T47D (cell line): ENCODE results near the gene EARS2.

Experiments used
- DNase-seq, 2 experiments: peaks; one replicate each; pipeline versions ENCODE4 v3.0.0 to v3.0.0-alpha.2; 2011 to 2012; ENCODE audit warnings: low read depth in 1 of 2, low spot score in 1 of 2
- JUND ChIP-seq: IDR thresholded peaks from 2 replicates; pipeline ENCODE4 v1.6.1; 2012; ENCODE audit warnings: low read depth
- in situ Hi-C: cut with HindIII; loops from 2 replicates; pipeline ENCODE4 v1.10.0; 2016; ENCODE audit warnings: low sequenced_read_pairs, low pct_unique_long_range_greater_than_20kb

Gene EARS2

GRCh38 chr16:23504453-23505179, 52.5 kb downstream of the EARS2 start:
- in situ Hi-C loops = no loop called here
- no peak for DNase-seq
- TF ChIP-seq JUND = no peak

GRCh38 chr16:23504076-23504452, 53.1 kb downstream of the EARS2 start:
- no peak for DNase-seq
- TF ChIP-seq JUND = no peak
- in situ Hi-C loops = no loop called here

GRCh38 chr16:23502466-23502865, 54.7 kb downstream of the EARS2 start:
- in situ Hi-C loops = no loop called here
- DNase-seq = no peak
- no peak for TF ChIP-seq JUND

- in situ Hi-C loops = no loop called here
- DNase-seq = no peak
- no peak for TF ChIP-seq JUND
Measured at GRCh38 chr16:23501291-23501690, 55.9 kb downstream of the EARS2 start.

DNA sequence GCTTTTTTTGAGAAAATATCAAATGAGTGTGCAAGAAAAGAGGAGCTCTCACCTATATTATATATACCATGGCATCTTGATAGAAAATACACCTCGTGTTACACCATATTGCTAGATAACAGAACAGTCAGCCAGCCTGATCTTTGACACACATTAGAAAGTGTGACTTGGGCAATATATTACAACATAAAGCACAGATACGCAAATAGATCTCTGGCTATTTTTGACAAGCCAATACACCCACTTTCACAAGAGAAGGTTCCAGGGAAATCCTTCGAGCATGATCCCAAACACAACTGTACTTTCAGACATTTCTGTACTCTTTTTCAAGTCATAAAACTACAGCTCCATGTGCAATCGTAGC, 56.3 kb downstream of the EARS2 start:
- DNase-seq = no peak
- TF ChIP-seq JUND = no peak
- in situ Hi-C loops = no loop called here

DNA sequence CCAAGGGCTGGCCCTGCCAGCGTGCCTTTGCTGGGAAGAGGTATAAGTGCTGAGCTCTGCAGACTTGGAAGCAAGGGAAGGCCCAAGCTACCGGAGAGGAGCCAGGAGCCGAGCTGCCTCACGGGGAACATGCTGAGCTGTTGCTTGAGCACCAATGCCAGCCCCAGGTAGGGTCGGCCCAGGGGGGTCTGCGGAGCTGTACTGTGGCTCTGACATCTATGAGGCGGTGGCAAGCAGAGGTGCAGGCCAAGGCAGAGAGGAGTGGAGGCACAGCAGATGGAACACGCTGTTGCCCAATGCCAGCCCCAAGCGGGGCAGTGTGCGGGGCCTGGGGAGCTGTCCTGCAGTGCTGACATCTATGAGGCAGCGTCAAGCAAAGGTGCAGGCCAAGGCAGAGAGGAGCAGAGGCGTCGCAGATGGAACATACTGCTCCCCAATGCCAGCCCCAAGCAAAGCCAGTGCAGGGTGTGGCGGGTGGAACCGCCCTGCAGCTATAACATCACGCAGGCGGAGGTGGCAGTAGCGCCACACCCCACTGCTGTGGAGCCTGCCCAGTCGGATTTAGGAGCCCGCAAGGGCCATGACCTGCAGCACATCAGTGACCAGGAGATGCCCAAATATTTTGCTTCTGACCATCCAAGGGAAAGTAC, 56.8 kb downstream of the EARS2 start:
- TF ChIP-seq JUND = no peak
- no peak for DNase-seq
- in situ Hi-C loops = no loop called here

DNA sequence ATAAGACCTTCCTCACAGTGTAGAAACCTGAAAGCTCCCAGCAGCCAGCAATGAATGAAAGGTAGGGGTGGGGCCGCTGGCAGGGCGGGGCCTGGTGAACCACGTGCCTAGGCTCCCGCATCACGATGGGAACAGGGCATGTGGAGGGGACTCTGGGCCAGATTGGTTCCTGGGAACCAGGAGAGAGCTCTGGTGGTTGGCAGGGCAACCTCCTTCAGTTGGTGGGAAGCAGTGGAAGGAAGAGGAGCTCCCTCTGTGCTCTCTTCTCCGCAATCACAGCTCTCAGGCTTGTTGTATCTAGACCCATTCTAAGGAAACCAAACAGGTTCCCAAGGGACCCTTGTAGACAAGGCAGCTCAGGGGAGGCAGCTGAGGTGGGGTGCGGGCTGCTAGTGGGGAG, 57.3 kb downstream of the EARS2 start:
- DNase-seq = no peak
- in situ Hi-C loops = no loop called here
- no peak for TF ChIP-seq JUND

- no peak for TF ChIP-seq JUND
- in situ Hi-C loops = no loop called here
- DNase-seq = no peak
Measured at GRCh38 chr16:23498863-23499262, 58.3 kb downstream of the EARS2 start.

DNA sequence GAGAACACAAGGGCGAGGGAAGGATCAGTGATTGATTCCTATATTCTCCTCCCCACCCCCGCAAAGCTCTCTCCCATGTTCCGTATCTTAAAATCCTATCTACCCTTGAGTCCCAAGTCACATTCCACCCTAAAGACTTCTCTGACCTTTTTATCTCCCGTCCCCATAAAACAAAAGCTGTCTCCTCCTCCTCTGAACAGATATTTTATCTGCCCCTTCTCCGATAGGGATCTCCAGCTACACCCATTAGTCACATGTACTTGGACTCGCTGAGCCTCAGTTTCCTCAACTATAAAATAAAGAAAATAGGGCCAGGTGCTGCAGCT, 59.6 kb downstream of the EARS2 start:
- no peak for DNase-seq
- in situ Hi-C loops = no loop called here
- no peak for TF ChIP-seq JUND

DNA sequence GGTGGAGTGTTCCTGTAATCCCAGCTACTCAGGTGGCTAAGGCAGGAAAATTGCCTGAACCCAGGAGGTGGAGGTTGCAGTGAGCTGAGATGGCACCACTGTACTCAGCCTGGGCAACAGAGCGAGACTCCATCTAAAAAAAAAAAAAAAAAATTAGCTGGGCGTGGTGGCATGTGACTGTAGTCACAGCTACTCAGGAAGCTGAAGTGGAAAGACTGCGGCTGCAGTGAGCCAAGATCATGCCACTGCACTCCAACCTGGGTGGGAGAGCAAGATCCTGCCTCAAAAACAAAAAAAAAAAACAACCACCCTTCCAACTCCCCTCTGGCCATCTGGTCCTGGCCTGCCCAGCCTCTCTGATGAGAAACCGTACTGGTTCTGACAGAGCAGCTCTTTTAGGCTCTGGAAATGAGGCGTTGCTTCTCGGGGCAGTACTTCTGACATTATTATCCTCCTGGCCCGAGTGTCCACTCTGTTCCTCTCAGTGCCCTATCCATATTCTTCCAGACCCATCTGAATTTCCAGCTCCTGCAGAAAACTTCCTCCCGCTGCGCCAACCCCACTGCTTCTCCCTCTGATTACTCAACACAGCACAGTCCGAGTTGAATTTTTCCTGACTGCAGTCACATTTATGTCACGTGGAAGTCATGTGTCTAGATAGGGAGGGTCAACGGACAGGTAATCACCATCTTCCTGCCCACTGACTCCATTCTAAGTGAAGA, 60.2 kb downstream of the EARS2 start:
- TF ChIP-seq JUND = no peak
- no peak for DNase-seq
- in situ Hi-C loops = no loop called here

- no peak for DNase-seq
- in situ Hi-C loops = no loop called here
- no peak for TF ChIP-seq JUND
Measured at GRCh38 chr16:23495671-23496070, 61.5 kb downstream of the EARS2 start.

DNA sequence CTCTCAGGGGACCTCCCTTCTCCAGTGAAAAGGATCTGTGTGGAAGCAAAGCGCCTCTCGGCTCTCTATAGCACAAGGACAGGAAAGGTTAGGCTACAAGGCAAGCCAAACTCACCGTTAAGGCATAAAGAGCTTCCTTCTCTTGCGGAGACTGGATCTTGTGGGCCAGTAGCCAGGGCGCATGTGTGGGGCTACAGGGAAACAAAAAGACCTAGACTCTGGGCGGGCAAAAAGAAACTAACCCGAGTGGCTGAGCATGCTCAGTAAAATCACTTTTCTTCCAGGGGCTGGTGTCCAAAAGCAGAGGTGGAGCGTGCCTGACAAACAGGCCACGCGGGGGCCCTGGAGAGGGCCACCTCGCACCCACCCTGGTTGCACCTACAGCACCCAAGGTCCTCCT, 63.0 kb downstream of the EARS2 start:
- no peak for TF ChIP-seq JUND
- in situ Hi-C loops = no loop called here
- no peak for DNase-seq
